Measurements from ENCODE around the gene KCNN1.

DNA sequence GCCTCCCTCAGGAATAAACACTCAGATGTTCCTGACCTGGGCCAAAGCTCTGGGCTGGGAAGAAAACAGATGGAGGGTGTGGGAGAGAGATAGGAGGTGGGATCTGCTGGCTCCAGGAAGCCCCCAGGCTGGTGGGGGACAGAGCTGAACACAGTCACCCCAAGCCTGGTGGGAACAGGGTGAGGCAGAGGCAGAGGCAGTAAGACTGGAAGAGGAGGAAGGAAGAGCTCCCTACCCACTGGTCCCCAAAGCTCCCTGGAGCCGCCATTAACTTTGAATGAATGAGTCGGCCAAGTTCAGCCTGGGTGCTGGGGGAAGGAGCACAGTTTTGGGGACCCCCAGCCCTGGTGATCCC, 801 bp upstream of the KCNN1 start:
- TF ChIP-seq CTCF (conservative IDR thresholded peaks at IDR 0.05; ENCODE audit: low read depth in 2 of 2) (no peak), EZH2phosphoT487 (IDR thresholded peaks at IDR 0.05; ENCODE audit: unreplicated experiment) (no peak), POLR2AphosphoS5 (IDR thresholded peaks at IDR 0.05; ENCODE audit: low read depth) (no peak), JUNB (IDR thresholded peaks at IDR 0.05; ENCODE audit: unreplicated experiment) (no peak), EZH2 (IDR thresholded peaks at IDR 0.05; ENCODE audit: low read depth, unreplicated experiment) (no peak)
- TF ChIP-seq, protein P1, sequence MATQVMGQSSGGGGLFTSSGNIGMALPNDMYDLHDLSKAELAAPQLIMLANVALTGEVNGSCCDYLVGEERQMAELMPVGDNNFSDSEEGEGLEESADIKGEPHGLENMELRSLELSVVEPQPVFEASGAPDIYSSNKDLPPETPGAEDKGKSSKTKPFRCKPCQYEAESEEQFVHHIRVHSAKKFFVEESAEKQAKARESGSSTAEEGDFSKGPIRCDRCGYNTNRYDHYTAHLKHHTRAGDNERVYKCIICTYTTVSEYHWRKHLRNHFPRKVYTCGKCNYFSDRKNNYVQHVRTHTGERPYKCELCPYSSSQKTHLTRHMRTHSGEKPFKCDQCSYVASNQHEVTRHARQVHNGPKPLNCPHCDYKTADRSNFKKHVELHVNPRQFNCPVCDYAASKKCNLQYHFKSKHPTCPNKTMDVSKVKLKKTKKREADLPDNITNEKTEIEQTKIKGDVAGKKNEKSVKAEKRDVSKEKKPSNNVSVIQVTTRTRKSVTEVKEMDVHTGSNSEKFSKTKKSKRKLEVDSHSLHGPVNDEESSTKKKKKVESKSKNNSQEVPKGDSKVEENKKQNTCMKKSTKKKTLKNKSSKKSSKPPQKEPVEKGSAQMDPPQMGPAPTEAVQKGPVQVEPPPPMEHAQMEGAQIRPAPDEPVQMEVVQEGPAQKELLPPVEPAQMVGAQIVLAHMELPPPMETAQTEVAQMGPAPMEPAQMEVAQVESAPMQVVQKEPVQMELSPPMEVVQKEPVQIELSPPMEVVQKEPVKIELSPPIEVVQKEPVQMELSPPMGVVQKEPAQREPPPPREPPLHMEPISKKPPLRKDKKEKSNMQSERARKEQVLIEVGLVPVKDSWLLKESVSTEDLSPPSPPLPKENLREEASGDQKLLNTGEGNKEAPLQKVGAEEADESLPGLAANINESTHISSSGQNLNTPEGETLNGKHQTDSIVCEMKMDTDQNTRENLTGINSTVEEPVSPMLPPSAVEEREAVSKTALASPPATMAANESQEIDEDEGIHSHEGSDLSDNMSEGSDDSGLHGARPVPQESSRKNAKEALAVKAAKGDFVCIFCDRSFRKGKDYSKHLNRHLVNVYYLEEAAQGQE (IDR thresholded peaks at IDR 0.05; ENCODE audit: unreplicated experiment): no peak
